ENCODE measurements around the gene ZNF630.
A peak's percentile ranks its signal among the peaks of the same experiment; 100 is the strongest.

ZNF630 gene

GRCh38 chrX:48083706-48084105, 12.3 kb upstream of the ZNF630 start:
- no peak overlapping the region for H3K4me3 ChIP-seq (ENCODE audit: insufficient read length, low read depth)
- no peak for DNase-seq (ENCODE audit: low read depth, low spot score)
- H3K27me3 ChIP-seq (ENCODE audit: insufficient read depth, insufficient read length) = no peaks in the 10 kb centered on the region
- TF ChIP-seq YY1 (IDR thresholded peaks at IDR 0.05; ENCODE audit: insufficient read depth, insufficient read length) (no peak), SUZ12 (IDR thresholded peaks at IDR 0.05; ENCODE audit: extremely low read depth, insufficient read depth, insufficient read length) (no peak), ZNF274 (IDR thresholded peaks at IDR 0.05; ENCODE audit: low read depth, low read length) (no peak)
- H3K4me1 ChIP-seq (ENCODE audit: insufficient read depth, insufficient read length) = no peaks in the 10 kb centered on the region
- H3K36me3 ChIP-seq (ENCODE audit: insufficient read depth, insufficient read length, low read length) = no peaks in the 10 kb centered on the region
- no peaks in the 10 kb centered on the region for H3K9me3 ChIP-seq (ENCODE audit: insufficient read depth, low read length)
- H3K9ac ChIP-seq (ENCODE audit: insufficient read length, low read depth) = no peak overlapping the region

GRCh38 chrX:48083212-48083611, 11.8 kb upstream of the ZNF630 start:
- H3K4me1 ChIP-seq (ENCODE audit: insufficient read depth, insufficient read length) = no peaks in the 10 kb centered on the region
- H3K4me3 ChIP-seq (ENCODE audit: insufficient read length, low read depth) = no peak overlapping the region
- no peaks in the 10 kb centered on the region for H3K27me3 ChIP-seq (ENCODE audit: insufficient read depth, insufficient read length)
- no peak for TF ChIP-seq YY1 (IDR thresholded peaks at IDR 0.05; ENCODE audit: insufficient read depth, insufficient read length)
- no peak for TF ChIP-seq SUZ12 (IDR thresholded peaks at IDR 0.05; ENCODE audit: extremely low read depth, insufficient read depth, insufficient read length)
- no peak for TF ChIP-seq ZNF274 (IDR thresholded peaks at IDR 0.05; ENCODE audit: low read depth, low read length)
- no peaks in the 10 kb centered on the region for H3K9me3 ChIP-seq (ENCODE audit: insufficient read depth, low read length)
- H3K36me3 ChIP-seq (ENCODE audit: insufficient read depth, insufficient read length, low read length) = no peaks in the 10 kb centered on the region
- peak; percentile 35 for DNase-seq (ENCODE audit: low read depth, low spot score)
- H3K9ac ChIP-seq (ENCODE audit: insufficient read length, low read depth) = no peak overlapping the region

DNA sequence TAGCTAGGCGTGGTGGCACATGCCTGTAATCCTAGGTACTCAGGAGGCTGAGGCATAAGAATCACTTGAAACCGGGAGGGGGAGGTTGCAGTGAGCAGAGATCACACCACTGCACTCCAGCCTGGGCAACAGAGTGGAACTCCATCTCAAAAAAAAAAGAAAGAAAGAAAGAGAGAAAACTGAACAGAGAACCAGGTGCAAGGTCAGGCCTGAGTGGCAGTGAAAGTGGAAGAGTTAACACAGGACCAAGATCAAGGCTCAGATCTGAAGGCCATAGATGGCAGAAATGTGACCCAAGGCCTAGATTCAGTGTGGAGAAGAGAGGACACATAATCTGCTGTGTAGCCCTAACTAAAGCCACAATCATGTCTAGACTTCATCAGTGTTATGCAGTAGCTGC, 4.9 kb upstream of the ZNF630 start:
- Histone ChIP-seq H3K27me3 (ENCODE audit: insufficient read depth, insufficient read length) (no peaks in the 10 kb centered on the region), H3K4me1 (ENCODE audit: insufficient read depth, insufficient read length) (no peaks in the 10 kb centered on the region), H3K9me3 (ENCODE audit: insufficient read depth, low read length) (no peaks in the 10 kb centered on the region), H3K36me3 (ENCODE audit: insufficient read depth, insufficient read length, low read length) (no peaks in the 10 kb centered on the region), H3K9ac (ENCODE audit: insufficient read length, low read depth) (no peak overlapping the region), H3K4me3 (ENCODE audit: insufficient read length, low read depth) (no peak overlapping the region)
- no peak for DNase-seq (ENCODE audit: low read depth, low spot score)
- no peak for TF ChIP-seq YY1 (IDR thresholded peaks at IDR 0.05; ENCODE audit: insufficient read depth, insufficient read length)
- no peak for TF ChIP-seq ZNF274 (IDR thresholded peaks at IDR 0.05; ENCODE audit: low read depth, low read length)
- no peak for TF ChIP-seq SUZ12 (IDR thresholded peaks at IDR 0.05; ENCODE audit: extremely low read depth, insufficient read depth, insufficient read length)

DNA sequence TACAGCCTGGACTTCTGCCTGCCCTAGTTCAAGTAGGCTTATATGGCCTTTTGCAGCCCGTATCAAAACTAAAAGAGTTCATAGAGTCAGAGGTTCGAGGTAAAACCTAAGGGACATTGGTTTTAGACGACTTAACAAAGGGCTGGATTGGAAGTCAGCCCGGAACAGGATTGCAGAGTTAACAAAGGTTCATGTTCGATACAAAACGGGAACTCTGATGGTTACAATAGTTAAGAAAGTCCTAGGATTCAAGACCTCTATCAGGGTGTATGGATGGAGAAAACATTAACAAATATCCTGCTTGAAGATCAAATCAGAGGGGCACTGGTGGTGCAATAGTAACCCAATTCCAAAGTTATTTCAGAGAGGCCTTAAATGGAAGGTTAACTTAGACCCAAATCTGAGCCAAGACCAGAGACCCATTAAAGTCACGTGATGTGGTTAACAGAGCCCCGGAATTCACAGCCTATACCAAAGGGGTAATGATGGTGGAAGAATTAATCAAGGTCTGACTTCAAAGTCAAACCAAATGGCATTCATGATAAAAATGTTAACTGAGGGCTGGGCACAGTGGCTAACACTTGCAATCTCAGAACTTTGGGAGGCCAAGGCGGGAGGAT, 656 bp upstream of the ZNF630 start:
- Histone ChIP-seq H3K9ac (ENCODE audit: insufficient read length, low read depth) (no peak overlapping the region), H3K36me3 (ENCODE audit: insufficient read depth, insufficient read length, low read length) (no peaks in the 10 kb centered on the region), H3K27me3 (ENCODE audit: insufficient read depth, insufficient read length) (no peaks in the 10 kb centered on the region), H3K4me1 (ENCODE audit: insufficient read depth, insufficient read length) (no peaks in the 10 kb centered on the region), H3K4me3 (ENCODE audit: insufficient read length, low read depth) (no peak overlapping the region), H3K9me3 (ENCODE audit: insufficient read depth, low read length) (no peaks in the 10 kb centered on the region)
- DNase-seq (ENCODE audit: low read depth, low spot score) = no peak
- TF ChIP-seq YY1 (IDR thresholded peaks at IDR 0.05; ENCODE audit: insufficient read depth, insufficient read length) (no peak), ZNF274 (IDR thresholded peaks at IDR 0.05; ENCODE audit: low read depth, low read length) (no peak), SUZ12 (IDR thresholded peaks at IDR 0.05; ENCODE audit: extremely low read depth, insufficient read depth, insufficient read length) (no peak)

GRCh38 chrX:48068096-48068887, 3.1 kb downstream of the ZNF630 start:
- Histone ChIP-seq H3K9ac (ENCODE audit: insufficient read length, low read depth) (no peak overlapping the region), H3K36me3 (ENCODE audit: insufficient read depth, insufficient read length, low read length) (no peaks in the 10 kb centered on the region), H3K9me3 (ENCODE audit: insufficient read depth, low read length) (peaks cover 9% of the 10 kb centered on the region; the same call in 1 of the 2 replicates), H3K4me3 (ENCODE audit: insufficient read length, low read depth) (no peak overlapping the region), H3K27me3 (ENCODE audit: insufficient read depth, insufficient read length) (no peaks in the 10 kb centered on the region), H3K4me1 (ENCODE audit: insufficient read depth, insufficient read length) (no peaks in the 10 kb centered on the region)
- no peak for DNase-seq (ENCODE audit: low read depth, low spot score)
- no peak for TF ChIP-seq SUZ12 (IDR thresholded peaks at IDR 0.05; ENCODE audit: extremely low read depth, insufficient read depth, insufficient read length)

DNA sequence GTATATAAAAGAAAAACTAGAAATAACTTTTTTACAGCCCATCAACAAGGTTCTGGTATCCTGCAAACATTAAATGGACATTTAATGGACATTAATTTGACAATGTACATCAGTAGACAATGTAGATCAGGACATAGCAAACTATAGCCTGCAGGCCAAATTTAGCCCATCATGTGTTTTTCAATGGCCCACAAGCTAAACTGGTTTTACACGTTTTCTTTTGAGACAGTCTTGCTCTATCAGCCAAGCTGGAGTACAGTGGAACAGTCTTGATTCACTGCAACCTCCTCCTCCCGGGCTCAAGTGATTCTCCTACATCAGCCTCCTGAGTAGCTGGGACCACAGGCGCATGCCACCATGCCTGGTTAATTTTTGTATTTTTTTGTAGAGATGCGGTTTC, 7.2 kb downstream of the ZNF630 start:
- Histone ChIP-seq H3K9me3 (ENCODE audit: insufficient read depth, low read length) (peaks cover 32% of the 10 kb centered on the region), H3K27me3 (ENCODE audit: insufficient read depth, insufficient read length) (no peaks in the 10 kb centered on the region), H3K4me3 (ENCODE audit: insufficient read length, low read depth) (no peak overlapping the region), H3K9ac (ENCODE audit: insufficient read length, low read depth) (no peak overlapping the region), H3K4me1 (ENCODE audit: insufficient read depth, insufficient read length) (no peaks in the 10 kb centered on the region), H3K36me3 (ENCODE audit: insufficient read depth, insufficient read length, low read length) (peaks cover 14% of the 10 kb centered on the region)
- TF ChIP-seq ZNF274 (IDR thresholded peaks at IDR 0.05; ENCODE audit: low read depth, low read length) = no peak
- no peak for TF ChIP-seq SUZ12 (IDR thresholded peaks at IDR 0.05; ENCODE audit: extremely low read depth, insufficient read depth, insufficient read length)
- TF ChIP-seq YY1 (IDR thresholded peaks at IDR 0.05; ENCODE audit: insufficient read depth, insufficient read length) = no peak
- no peak for DNase-seq (ENCODE audit: low read depth, low spot score)

DNA sequence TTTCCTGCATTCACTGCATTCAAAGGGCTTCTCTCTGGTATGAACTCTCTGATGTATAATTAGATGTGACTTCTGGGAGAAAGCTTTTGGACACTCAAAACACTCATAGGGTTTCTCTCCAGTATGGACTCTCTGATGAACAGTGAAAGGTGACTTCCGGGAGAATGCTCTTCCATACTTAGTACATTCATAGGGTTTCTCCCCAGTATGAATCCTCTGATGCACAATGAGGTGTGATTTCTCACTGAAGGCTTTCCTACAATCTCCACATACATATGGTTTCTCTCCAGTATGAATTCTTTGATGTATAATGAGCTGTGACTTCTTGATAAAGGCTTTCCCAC, 12.2 kb downstream of the ZNF630 start:
- no peaks in the 10 kb centered on the region for H3K4me1 ChIP-seq (ENCODE audit: insufficient read depth, insufficient read length)
- H3K9me3 ChIP-seq (ENCODE audit: insufficient read depth, low read length) = peaks cover 54% of the 10 kb centered on the region
- no peak overlapping the region for H3K9ac ChIP-seq (ENCODE audit: insufficient read length, low read depth)
- peaks cover 18% of the 10 kb centered on the region for H3K36me3 ChIP-seq (ENCODE audit: insufficient read depth, insufficient read length, low read length)
- TF ChIP-seq ZNF274 (IDR thresholded peaks at IDR 0.05; ENCODE audit: low read depth, low read length) = peak; percentile 82
- TF ChIP-seq SUZ12 (IDR thresholded peaks at IDR 0.05; ENCODE audit: extremely low read depth, insufficient read depth, insufficient read length) = no peak
- TF ChIP-seq YY1 (IDR thresholded peaks at IDR 0.05; ENCODE audit: insufficient read depth, insufficient read length) = no peak
- no peaks in the 10 kb centered on the region for H3K27me3 ChIP-seq (ENCODE audit: insufficient read depth, insufficient read length)
- DNase-seq (ENCODE audit: low read depth, low spot score) = no peak
- no peak overlapping the region for H3K4me3 ChIP-seq (ENCODE audit: insufficient read length, low read depth)

Measured in NT2/D1 (cell line).